GM12878 (cell line): ENCODE data around the gene KRT38. TPM values are rescaled to one million over a fixed set of nuclear protein-coding genes. Genes with fewer than 3 reads are reported as not detected.

Experiments used
- ATAC-seq: fragments of 200-7000 bp; cut with Tn5 transposase; 3 replicates; pipeline ENCODE4 v1.9.1; 2020; ENCODE audit warnings: mild to moderate bottlenecking, moderate library complexity
- BruUV-seq: library from RNA; stranded (reverse); fragments of 400-500 nt; replicated peaks from 2 replicates; lab custom pipeline; 2021; lab: Mats Ljungman, UMichigan
- CTCF ChIA-PET: fragments of 300-600 bp; sonication (Branson Sonifier 250); formaldehyde crosslinking; extraction: SDS; loops from one replicate; lab custom pipeline; 2021; ENCODE audit warnings: inconsistent platforms; lab: Yijun Ruan, JAX
- POLR2A ChIA-PET: fragments of 350-600 bp; formaldehyde crosslinking; extraction: SDS; loops from one replicate; lab custom pipeline; 2021; ENCODE audit warnings: inconsistent platforms; lab: Charles Lee
- RAD21 ChIA-PET: fragments of 300-600 bp; sonication (Branson Sonifier 250); formaldehyde crosslinking; loops from one replicate; lab custom pipeline; 2023; ENCODE audit warnings: antibody characterized with exemption; ENCODE audit not compliant: unreplicated experiment; lab: Charles Lee
- SMC1A ChIA-PET: fragments of 300-600 bp; sonication (Branson Sonifier 250); formaldehyde crosslinking; loops from one replicate; lab custom pipeline; 2023; ENCODE audit not compliant: unreplicated experiment, uncharacterized antibody; lab: Charles Lee
- DNase-seq: peaks from one replicate; pipeline ENCODE4 v3.0.0-alpha.2; 2011; ENCODE audit warnings: low read depth, low spot score
- FAIRE-seq: peaks from 3 replicates; lab custom pipeline; 2011; peaks lifted over from hg19 to GRCh38; lab: Jason Lieb, UNC
- H2AFZ ChIP-seq: 2 replicates; pipeline ENCODE4 v1.6.0; 2011; ENCODE audit warnings: low read depth, low read length, control low read depth; ENCODE audit not compliant: control insufficient read depth
- H3K27ac ChIP-seq: 2 replicates; pipeline ENCODE4 v1.5.1; 2011; ENCODE audit warnings: control low read depth; ENCODE audit not compliant: control insufficient read depth, insufficient read depth
- H3K27me3 ChIP-seq, 2 experiments: replicated peaks in 1 of 2; 2 replicates each; pipeline versions ENCODE4 v1.6.0 to v1.6.1; 2011; ENCODE audit warnings: low read length in 1 of 2; ENCODE audit not compliant: control insufficient read depth in 2 of 2, insufficient read depth in 2 of 2
- H3K36me3 ChIP-seq, 2 experiments: 2 replicates each; pipeline ENCODE4 v1.5.1; 2011; ENCODE audit warnings: low read length in 1 of 2; ENCODE audit not compliant: control insufficient read depth in 2 of 2, insufficient read depth in 2 of 2
- H3K4me1 ChIP-seq: 2 replicates; pipeline ENCODE4 v1.6.1; 2011; ENCODE audit warnings: mild to moderate bottlenecking, low read length, moderate library complexity, mixed read lengths; ENCODE audit not compliant: control insufficient read depth, insufficient read depth
- H3K4me2 ChIP-seq: 2 replicates; pipeline ENCODE4 v1.6.0; 2011; ENCODE audit warnings: control low read depth; ENCODE audit not compliant: control insufficient read depth, insufficient read depth
- H3K4me3 ChIP-seq: fragments of 200-600 bp; sonication (generic); 2 replicates; pipeline ENCODE4 v1.5.1; 2016
- H3K79me2 ChIP-seq: 2 replicates; pipeline ENCODE4 v1.6.0; 2011; ENCODE audit warnings: low read length; ENCODE audit not compliant: control insufficient read depth, insufficient read depth
- H3K9ac ChIP-seq: 2 replicates; pipeline ENCODE4 v1.8.0; 2011; ENCODE audit warnings: low read length, control low read depth, mixed read lengths; ENCODE audit not compliant: control insufficient read depth, insufficient read depth
- H3K9me3 ChIP-seq: replicated peaks from 3 replicates; pipeline ENCODE4 v1.5.1; 2011; ENCODE audit warnings: mild to moderate bottlenecking, low read length; ENCODE audit not compliant: control insufficient read depth, insufficient read depth
- H4K20me1 ChIP-seq: 2 replicates; pipeline ENCODE4 v1.6.0; 2011; ENCODE audit not compliant: control insufficient read depth, insufficient read depth
- CBX3 ChIP-seq: fragments of 200-600 bp; sonication (generic); IDR thresholded peaks from 2 replicates; pipeline ENCODE4 v1.6.1; 2016; ENCODE audit warnings: low read depth, borderline replicate concordance
- NRF1 ChIP-seq: conservative IDR thresholded peaks from 2 replicates; pipeline ENCODE4 v1.6.1; 2011; ENCODE audit warnings: mild to moderate bottlenecking, low read depth, low read length, improper control_type of control experiment
- RAD21 ChIP-seq: IDR thresholded peaks from 2 replicates; pipeline ENCODE4 v1.6.1; 2011; ENCODE audit warnings: mild to moderate bottlenecking, low read depth, low read length, moderate library complexity; ENCODE audit not compliant: insufficient read depth
- ZBED1 ChIP-seq: IDR thresholded peaks from 2 replicates; pipeline ENCODE4 v1.6.1; 2016; ENCODE audit warnings: borderline replicate concordance
- ZSCAN29 ChIP-seq: fragments of 450-650 bp; IDR thresholded peaks from 2 replicates; pipeline ENCODE4 v1.6.1; 2017; ENCODE audit warnings: mild to moderate bottlenecking, moderate library complexity
- WGBS: methylation state at CpG from one replicate; pipeline ENCODE4 v1.1.6; 2016; ENCODE audit warnings: low lambda C conversion rate; ENCODE audit not compliant: insufficient replicate concordance, insufficient coverage; ENCODE audit errors: missing lambda C conversion rate; 5-methylcytosine and 5-hydroxymethylcytosine counted together
- in situ Hi-C: fragments of 300-500 bp; cut with MboI; formaldehyde crosslinking; loops from 9 replicates; pipeline ENCODE4 v1.14.3; 2018; ENCODE audit warnings: mixed read lengths
- intact Hi-C: fragments of 100-400 bp; cut with micrococcal nuclease; formaldehyde crosslinking; loops from one replicate; pipeline ENCODE4 v1.14.2; 2022; ENCODE audit not compliant: unreplicated experiment
- polyA plus RNA-seq, 11 experiments: library from polyadenylated mRNA; depleted of rRNA in 4 of 11; unstranded in 6 of 11; stranded (reverse) in 5 of 11; fragments of >200 nt; fragmentation: Nextera tagmentation in 4 of 11; fragmentation: Illumina TruSeq in 1 of 11; extraction: Ambion mirVana in 4 of 11; extraction: Trizol in 1 of 11; gene quantifications; 1 replicate in 1 of 11; 2 replicates in 10 of 11; pipeline versions ENCODE4 v1.2.1 to v1.2.3, GENCODE V29; 2011 to 2016; ENCODE audit warnings: inconsistent platforms in 2 of 11, missing spikeins in 2 of 11, low read depth in 1 of 11
- total RNA-seq, 4 experiments: library from RNA; depleted of rRNA in 3 of 4; stranded (reverse); fragments of >200 nt in 3 of 4; fragmentation: Illumina TruSeq in 1 of 4; extraction: Trizol in 1 of 4; gene quantifications; 2 replicates each; pipeline versions ENCODE4 v1.2.1 to v1.2.3, GENCODE V29; 2013 to 2021
- TF ChIP-seq, protein P1 (sequence below): fragments of 450-650 bp; IDR thresholded peaks from 2 replicates; pipeline ENCODE4 v1.6.1; 2017; ENCODE audit warnings: mild to moderate bottlenecking, moderate library complexity
- TF ChIP-seq, protein P2 (sequence below): fragments of 450-650 bp; IDR thresholded peaks from 2 replicates; pipeline ENCODE4 v1.6.1; 2016; ENCODE audit warnings: mild to moderate bottlenecking, moderate library complexity, borderline replicate concordance
- TF ChIP-seq, protein P3 (sequence below): IDR thresholded peaks from 2 replicates; pipeline ENCODE4 v1.6.1; 2012; ENCODE audit warnings: low read length, inconsistent platforms

Gene KRT38
- total and polyA plus RNA-seq, 10 of the 15 experiments (the other 5 are each of a cell fraction or from before 2014, with no cell fraction given): not detected

DNA sequence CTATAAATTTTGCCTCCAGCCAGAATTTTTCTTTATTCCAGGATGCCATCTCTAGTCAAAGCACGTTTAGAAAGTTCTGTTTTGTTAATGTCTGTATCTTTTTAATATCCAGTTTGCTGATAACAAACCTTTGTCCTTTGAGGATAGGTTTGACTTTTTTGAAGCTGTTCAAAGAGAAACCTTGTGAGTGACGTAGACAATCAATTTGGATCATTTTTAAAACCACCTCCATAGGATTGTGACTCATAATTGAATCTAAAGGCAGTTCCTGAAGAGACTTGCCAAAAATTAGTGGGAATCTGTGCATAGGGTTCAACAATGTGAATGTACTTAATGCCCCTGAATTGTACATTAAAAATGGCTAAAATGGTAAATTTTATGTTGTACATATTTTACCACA lies 49.2 kb downstream of the KRT38 start:
- no peak overlapping the region for H3K9ac ChIP-seq
- H3K4me1 ChIP-seq: no peaks in the 10 kb centered on the region
- ChIA-PET POLR2A (no interaction called here), RAD21 (no interaction called here), SMC1A (interaction anchor here (0.8 to 1.5 kb wide), 4 partner anchors 9 to 439 kb away, joined by 3 read pairs; partner anchors contain the start of gene KRT34), CTCF (interaction anchor here (1.2 kb wide), 1 partner anchor 69 kb away, joined by 3 read pairs; no protein-coding TSS in a partner anchor)
- BruUV-seq: no TSS peak
- intact Hi-C loops (no loop called here), in situ Hi-C loops (no loop called here)
- TF ChIP-seq CBX3 (no peak), NRF1 (no peak), ZBED1 (no peak), RAD21 (no peak), ZSCAN29 (no peak)
- TF ChIP-seq, protein P1, sequence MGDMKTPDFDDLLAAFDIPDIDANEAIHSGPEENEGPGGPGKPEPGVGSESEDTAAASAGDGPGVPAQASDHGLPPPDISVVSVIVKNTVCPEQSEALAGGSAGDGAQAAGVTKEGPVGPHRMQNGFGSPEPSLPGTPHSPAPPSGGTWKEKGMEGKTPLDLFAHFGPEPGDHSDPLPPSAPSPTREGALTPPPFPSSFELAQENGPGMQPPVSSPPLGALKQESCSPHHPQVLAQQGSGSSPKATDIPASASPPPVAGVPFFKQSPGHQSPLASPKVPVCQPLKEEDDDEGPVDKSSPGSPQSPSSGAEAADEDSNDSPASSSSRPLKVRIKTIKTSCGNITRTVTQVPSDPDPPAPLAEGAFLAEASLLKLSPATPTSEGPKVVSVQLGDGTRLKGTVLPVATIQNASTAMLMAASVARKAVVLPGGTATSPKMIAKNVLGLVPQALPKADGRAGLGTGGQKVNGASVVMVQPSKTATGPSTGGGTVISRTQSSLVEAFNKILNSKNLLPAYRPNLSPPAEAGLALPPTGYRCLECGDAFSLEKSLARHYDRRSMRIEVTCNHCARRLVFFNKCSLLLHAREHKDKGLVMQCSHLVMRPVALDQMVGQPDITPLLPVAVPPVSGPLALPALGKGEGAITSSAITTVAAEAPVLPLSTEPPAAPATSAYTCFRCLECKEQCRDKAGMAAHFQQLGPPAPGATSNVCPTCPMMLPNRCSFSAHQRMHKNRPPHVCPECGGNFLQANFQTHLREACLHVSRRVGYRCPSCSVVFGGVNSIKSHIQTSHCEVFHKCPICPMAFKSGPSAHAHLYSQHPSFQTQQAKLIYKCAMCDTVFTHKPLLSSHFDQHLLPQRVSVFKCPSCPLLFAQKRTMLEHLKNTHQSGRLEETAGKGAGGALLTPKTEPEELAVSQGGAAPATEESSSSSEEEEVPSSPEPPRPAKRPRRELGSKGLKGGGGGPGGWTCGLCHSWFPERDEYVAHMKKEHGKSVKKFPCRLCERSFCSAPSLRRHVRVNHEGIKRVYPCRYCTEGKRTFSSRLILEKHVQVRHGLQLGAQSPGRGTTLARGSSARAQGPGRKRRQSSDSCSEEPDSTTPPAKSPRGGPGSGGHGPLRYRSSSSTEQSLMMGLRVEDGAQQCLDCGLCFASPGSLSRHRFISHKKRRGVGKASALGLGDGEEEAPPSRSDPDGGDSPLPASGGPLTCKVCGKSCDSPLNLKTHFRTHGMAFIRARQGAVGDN: no peak
- TF ChIP-seq, protein P2, sequence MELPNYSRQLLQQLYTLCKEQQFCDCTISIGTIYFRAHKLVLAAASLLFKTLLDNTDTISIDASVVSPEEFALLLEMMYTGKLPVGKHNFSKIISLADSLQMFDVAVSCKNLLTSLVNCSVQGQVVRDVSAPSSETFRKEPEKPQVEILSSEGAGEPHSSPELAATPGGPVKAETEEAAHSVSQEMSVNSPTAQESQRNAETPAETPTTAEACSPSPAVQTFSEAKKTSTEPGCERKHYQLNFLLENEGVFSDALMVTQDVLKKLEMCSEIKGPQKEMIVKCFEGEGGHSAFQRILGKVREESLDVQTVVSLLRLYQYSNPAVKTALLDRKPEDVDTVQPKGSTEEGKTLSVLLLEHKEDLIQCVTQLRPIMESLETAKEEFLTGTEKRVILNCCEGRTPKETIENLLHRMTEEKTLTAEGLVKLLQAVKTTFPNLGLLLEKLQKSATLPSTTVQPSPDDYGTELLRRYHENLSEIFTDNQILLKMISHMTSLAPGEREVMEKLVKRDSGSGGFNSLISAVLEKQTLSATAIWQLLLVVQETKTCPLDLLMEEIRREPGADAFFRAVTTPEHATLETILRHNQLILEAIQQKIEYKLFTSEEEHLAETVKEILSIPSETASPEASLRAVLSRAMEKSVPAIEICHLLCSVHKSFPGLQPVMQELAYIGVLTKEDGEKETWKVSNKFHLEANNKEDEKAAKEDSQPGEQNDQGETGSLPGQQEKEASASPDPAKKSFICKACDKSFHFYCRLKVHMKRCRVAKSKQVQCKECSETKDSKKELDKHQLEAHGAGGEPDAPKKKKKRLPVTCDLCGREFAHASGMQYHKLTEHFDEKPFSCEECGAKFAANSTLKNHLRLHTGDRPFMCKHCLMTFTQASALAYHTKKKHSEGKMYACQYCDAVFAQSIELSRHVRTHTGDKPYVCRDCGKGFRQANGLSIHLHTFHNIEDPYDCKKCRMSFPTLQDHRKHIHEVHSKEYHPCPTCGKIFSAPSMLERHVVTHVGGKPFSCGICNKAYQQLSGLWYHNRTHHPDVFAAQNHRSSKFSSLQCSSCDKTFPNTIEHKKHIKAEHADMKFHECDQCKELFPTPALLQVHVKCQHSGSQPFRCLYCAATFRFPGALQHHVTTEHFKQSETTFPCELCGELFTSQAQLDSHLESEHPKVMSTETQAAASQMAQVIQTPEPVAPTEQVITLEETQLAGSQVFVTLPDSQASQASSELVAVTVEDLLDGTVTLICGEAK: no peak
- TF ChIP-seq, protein P3, sequence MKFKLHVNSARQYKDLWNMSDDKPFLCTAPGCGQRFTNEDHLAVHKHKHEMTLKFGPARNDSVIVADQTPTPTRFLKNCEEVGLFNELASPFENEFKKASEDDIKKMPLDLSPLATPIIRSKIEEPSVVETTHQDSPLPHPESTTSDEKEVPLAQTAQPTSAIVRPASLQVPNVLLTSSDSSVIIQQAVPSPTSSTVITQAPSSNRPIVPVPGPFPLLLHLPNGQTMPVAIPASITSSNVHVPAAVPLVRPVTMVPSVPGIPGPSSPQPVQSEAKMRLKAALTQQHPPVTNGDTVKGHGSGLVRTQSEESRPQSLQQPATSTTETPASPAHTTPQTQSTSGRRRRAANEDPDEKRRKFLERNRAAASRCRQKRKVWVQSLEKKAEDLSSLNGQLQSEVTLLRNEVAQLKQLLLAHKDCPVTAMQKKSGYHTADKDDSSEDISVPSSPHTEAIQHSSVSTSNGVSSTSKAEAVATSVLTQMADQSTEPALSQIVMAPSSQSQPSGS: no peak
- H3K36me3 ChIP-seq: no peaks in the 10 kb centered on the region
- no peaks in the 10 kb centered on the region; the same call in 2 of the 3 replicates for H3K9me3 ChIP-seq
- no peaks in the 10 kb centered on the region for H3K79me2 ChIP-seq
- H3K4me2 ChIP-seq: no peak overlapping the region
- no peaks in the 10 kb centered on the region for H4K20me1 ChIP-seq
- DNase-seq: no peak
- no peak for FAIRE-seq
- H3K27ac ChIP-seq: no peak overlapping the region
- no peak overlapping the region for H2AFZ ChIP-seq
- H3K4me3 ChIP-seq: no peak overlapping the region
- WGBS: 0% methylated on average over 2 of the region's 2 CpGs
- ATAC-seq: no peak
- H3K27me3 ChIP-seq: peaks cover 0 to 2% of the 10 kb centered on the region in 2 experiments; a peak in 2 of 4 replicates
